GM18907 (cell line): ENCODE results near the gene CACTIN.
"Not testable (repeated sequence)": the region's sequence is repeated elsewhere in the genome, so short reads cannot be mapped to it uniquely, and the experiment has no call there.

Source experiments
- ATAC-seq: cut with Tn5 transposase; IDR thresholded peaks from one replicate; pipeline ENCODE4 v1.9.1; 2021; ENCODE audit warnings: mild to moderate bottlenecking, moderate library complexity; ENCODE audit not compliant: unreplicated experiment

The CACTIN gene

GRCh38 chr19:3572132-3572854 lies 54.3 kb downstream of the CACTIN start:
- peak; percentile 90 for ATAC-seq

GRCh38 chr19:3570606-3571011 lies 56.0 kb downstream of the CACTIN start:
- no peak for ATAC-seq

GRCh38 chr19:3570042-3570441 lies 56.5 kb downstream of the CACTIN start:
- ATAC-seq = not testable (repeated sequence)

GRCh38 chr19:3565139-3565538 lies 61.5 kb downstream of the CACTIN start:
- ATAC-seq = no peak

- ATAC-seq = no peak
Observed at GRCh38 chr19:3563709-3564524, 62.7 kb downstream of the CACTIN start.
